Middle frontal gyrus (tissue), 1 donor: ENCODE measurements around the gene F11.
"Not testable (repeated sequence)": the region's sequence is repeated elsewhere in the genome, so short reads cannot be mapped to it uniquely, and the experiment has no call there.

Source experiments
- DNase-seq: peaks from one replicate; pipeline ENCODE4 v3.0.0-alpha.2; 2015; ENCODE audit warnings: low spot score; ENCODE audit errors: extremely low spot score

The F11 gene

GRCh38 chr4:186298031-186298647 is 32.1 kb downstream of the F11 start:
- DNase-seq: no peak

GRCh38 chr4:186299291-186299690 is 33.3 kb downstream of the F11 start:
- no peak for DNase-seq

- no peak for DNase-seq
These were observed 34.8 kb downstream of the F11 start for GRCh38 chr4:186300659-186301390.

- DNase-seq: no peak
These were observed 38.2 kb downstream of the F11 start for GRCh38 chr4:186304216-186304615.

- DNase-seq: no peak
These were observed 39.0 kb downstream of the F11 start for GRCh38 chr4:186304866-186305505.

- DNase-seq: no peak
These were observed 41.5 kb downstream of the F11 start for GRCh38 chr4:186307497-186307896.

- no peak for DNase-seq
These were observed 41.9 kb downstream of the F11 start for GRCh38 chr4:186307916-186308315.

- no peak for DNase-seq
These were observed 52.5 kb downstream of the F11 start for GRCh38 chr4:186318481-186318880.

- not testable (repeated sequence) for DNase-seq
These were observed 58.7 kb downstream of the F11 start for GRCh38 chr4:186324660-186325059.

- no peak for DNase-seq
These were observed 60.4 kb downstream of the F11 start for GRCh38 chr4:186326391-186326790.

- DNase-seq: no peak
These were observed 63.4 kb downstream of the F11 start for GRCh38 chr4:186329372-186329771.

GRCh38 chr4:186330368-186330767 is 64.4 kb downstream of the F11 start:
- no peak for DNase-seq

GRCh38 chr4:186335793-186336192 is 69.8 kb downstream of the F11 start:
- no peak for DNase-seq
